ENCODE measurements around the gene CTBP2.

CTBP2 gene

DNA sequence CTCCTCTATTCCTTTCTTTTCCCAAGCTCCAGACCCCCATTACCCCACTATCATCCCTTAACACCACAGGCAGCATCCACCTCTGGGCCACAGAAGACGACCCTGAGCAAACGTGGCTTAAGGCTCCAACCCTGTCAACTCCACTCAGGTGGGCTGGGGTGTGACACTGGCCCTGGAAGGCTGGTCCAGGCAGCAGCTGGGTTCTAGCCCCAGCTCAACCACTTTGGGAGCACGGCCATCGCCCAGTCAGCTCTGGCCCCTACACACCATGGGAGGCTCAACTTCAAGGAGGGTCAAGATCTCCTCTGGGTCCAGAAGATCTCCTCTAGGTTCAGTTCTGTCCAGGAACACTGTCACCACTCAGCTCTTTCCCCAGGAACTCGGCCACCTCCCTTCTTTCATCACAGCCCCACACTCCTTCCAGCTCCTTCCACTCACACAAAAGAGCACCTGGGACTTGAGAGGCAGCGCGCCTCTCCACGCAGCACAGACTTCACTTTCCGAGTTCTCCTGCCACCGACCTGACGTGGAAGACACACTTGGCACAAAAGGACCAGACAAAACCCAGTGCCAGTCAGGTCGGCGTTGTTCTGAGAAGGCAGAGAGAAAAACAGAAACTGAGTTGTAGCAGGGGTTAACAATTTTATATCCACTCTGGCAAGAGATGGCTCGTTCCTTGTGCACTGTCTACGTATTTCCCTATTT is 84.1 kb downstream of the CTBP2 start:
- DNase-seq (ENCODE audit: low spot score), result no peak
- no peak for TF ChIP-seq CTCF (IDR thresholded peaks at IDR 0.05; ENCODE audit: extremely low read depth, missing control alignments)

DNA sequence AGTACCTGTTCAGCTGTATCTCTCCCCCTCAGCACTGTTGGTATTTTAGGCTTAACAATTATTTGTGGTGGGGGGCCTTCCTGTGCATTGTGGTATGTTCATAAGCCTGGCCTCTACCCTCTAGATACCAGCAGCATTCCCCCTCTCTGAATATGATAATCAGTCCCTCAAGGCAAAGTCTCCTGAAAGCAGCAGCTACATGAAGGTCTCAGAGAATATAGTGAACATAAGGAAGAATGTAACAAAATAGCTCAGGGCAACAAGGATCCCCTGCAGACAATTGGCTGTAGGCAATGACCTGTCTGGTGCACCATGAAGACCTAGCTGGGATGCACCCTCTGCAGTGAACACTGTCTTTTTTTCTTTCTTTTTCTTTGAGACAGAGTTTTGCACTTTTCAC is 86.4 kb downstream of the CTBP2 start:
- DNase-seq (ENCODE audit: low spot score), result no peak
- TF ChIP-seq CTCF (IDR thresholded peaks at IDR 0.05; ENCODE audit: extremely low read depth, missing control alignments), result no peak

DNA sequence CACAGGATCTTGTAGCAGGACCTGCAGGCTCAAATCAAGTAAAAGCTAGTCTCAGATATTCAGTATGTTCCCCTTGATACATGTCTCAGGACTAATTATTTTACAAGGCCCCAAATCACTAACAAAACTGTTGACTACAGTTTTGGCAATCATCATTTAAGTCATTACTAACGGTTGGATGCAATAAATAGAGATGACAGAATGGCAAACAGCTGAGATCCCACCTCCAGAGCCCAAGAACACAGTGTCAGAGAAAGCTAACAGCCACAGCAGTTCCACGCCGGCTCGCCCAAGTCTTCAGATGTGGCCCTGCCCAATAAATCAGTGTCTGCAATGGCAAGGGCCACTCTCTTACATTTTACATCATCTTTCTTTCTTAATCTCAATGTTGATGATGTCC is 87.6 kb downstream of the CTBP2 start:
- no peak for TF ChIP-seq CTCF (IDR thresholded peaks at IDR 0.05; ENCODE audit: extremely low read depth, missing control alignments)
- no peak for DNase-seq (ENCODE audit: low spot score)

- no peak for DNase-seq (ENCODE audit: low spot score)
- TF ChIP-seq CTCF (IDR thresholded peaks at IDR 0.05; ENCODE audit: extremely low read depth, missing control alignments), result no peak
These were observed 89.4 kb downstream of the CTBP2 start for GRCh38 chr10:125071008-125071407.

DNA sequence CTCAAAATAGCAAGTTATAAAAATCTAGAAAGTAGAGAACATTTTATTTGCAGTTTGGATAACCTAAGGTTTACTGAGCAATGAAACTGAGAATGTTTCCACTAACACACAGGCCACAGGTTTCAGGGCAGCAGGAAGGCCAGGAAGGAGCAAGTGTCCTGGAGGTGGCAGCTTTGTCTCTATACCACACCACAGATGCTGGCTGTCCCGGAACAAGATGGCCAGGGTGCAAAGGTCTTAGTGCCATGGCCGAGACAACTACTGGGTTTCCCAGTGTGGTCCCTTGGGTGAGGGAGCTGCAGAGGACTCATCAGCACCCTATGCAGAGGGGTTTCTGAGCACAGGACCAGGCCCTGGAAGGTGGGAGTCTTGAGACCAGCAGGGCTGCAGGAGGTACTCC is 92.0 kb downstream of the CTBP2 start:
- no peak for DNase-seq (ENCODE audit: low spot score)
- no peak for TF ChIP-seq CTCF (IDR thresholded peaks at IDR 0.05; ENCODE audit: extremely low read depth, missing control alignments)

GRCh38 chr10:125067764-125068163 is 92.6 kb downstream of the CTBP2 start:
- no peak for DNase-seq (ENCODE audit: low spot score)
- TF ChIP-seq CTCF (IDR thresholded peaks at IDR 0.05; ENCODE audit: extremely low read depth, missing control alignments), result no peak

GRCh38 chr10:125066764-125067450 is 93.5 kb downstream of the CTBP2 start:
- no peak for TF ChIP-seq CTCF (IDR thresholded peaks at IDR 0.05; ENCODE audit: extremely low read depth, missing control alignments)
- no peak for DNase-seq (ENCODE audit: low spot score)

All from GM20000 (cell line).